HepG2 (cell line): ENCODE data around the gene DCLK1. TPM values are rescaled to one million over a fixed set of nuclear protein-coding genes. Genes with fewer than 3 reads are reported as not detected.
A peak's percentile ranks its signal among the peaks of the same experiment; 100 is the strongest.

ENCODE experiments used
- ATAC-seq: fragments of 200-7000 bp; cut with Tn5 transposase; 3 replicates; pipeline ENCODE4 v1.9.1; 2020; ENCODE audit warnings: mild to moderate bottlenecking, moderate library complexity
- BruUV-seq: library from RNA; stranded (reverse); fragments of 400-500 nt; replicated peaks from 2 replicates; lab custom pipeline; 2021; lab: Mats Ljungman, UMichigan
- CTCF ChIA-PET: fragments of 300-600 bp; formaldehyde crosslinking; extraction: SDS; loops from one replicate; lab custom pipeline; 2021; ENCODE audit warnings: low total read pairs, inconsistent platforms, low intra/inter-chr PET ratio; lab: Yijun Ruan, JAX
- POLR2A ChIA-PET: fragments of 350-600 bp; sonication (Branson Sonifier 250); formaldehyde crosslinking; loops from one replicate; lab custom pipeline; 2020; ENCODE audit warnings: antibody characterized with exemption, inconsistent platforms; lab: Yijun Ruan, JAX
- DNase-seq: peaks from one replicate; pipeline ENCODE4 v3.0.0-alpha.2; 2015; ENCODE audit warnings: low spot score
- FAIRE-seq: peaks from 3 replicates; lab custom pipeline; 2011; peaks lifted over from hg19 to GRCh38; lab: Jason Lieb, UNC
- H2AFZ ChIP-seq: one replicate; pipeline ENCODE4 v1.6.1; 2011; ENCODE audit warnings: low read length, inconsistent platforms
- H3K27ac ChIP-seq: fragments of 300-600 bp; 3 replicates; pipeline ENCODE4 v1.8.0; 2011; ENCODE audit warnings: mixed run types, mild to moderate bottlenecking, mixed read lengths, low read length, inconsistent platforms; ENCODE audit not compliant: insufficient read depth; ENCODE audit errors: extremely low read length
- H3K27me3 ChIP-seq, 2 experiments: fragments of 200-600 bp in 1 of 2; 2 replicates in 1 of 2; 3 replicates in 1 of 2; pipeline versions ENCODE4 v1.6.0 to v1.8.0; 2011; ENCODE audit warnings: low read length in 2 of 2, mild to moderate bottlenecking in 2 of 2, moderate library complexity in 2 of 2, inconsistent platforms in 1 of 2; ENCODE audit not compliant: insufficient read depth in 2 of 2, control insufficient read depth in 1 of 2
- H3K36me3 ChIP-seq, 2 experiments: fragments of 200-600 bp in 1 of 2; replicated peaks in 1 of 2; 2 replicates in 1 of 2; 3 replicates in 1 of 2; pipeline versions ENCODE4 v1.5.1 to v1.8.0; 2011; ENCODE audit warnings: low read length in 2 of 2, inconsistent platforms in 1 of 2; ENCODE audit not compliant: insufficient read depth in 2 of 2, control insufficient read depth in 1 of 2
- H3K4me1 ChIP-seq: 2 replicates; pipeline ENCODE4 v1.5.1; 2012; ENCODE audit warnings: low read length, inconsistent platforms; ENCODE audit not compliant: insufficient read depth
- H3K4me2 ChIP-seq: 2 replicates; pipeline ENCODE4 v1.6.0; 2011; ENCODE audit warnings: low read depth, low read length, inconsistent platforms
- H3K4me3 ChIP-seq, 3 experiments: fragments of 200-600 bp in 1 of 3; sonication (generic), shearing (Covaris generic) in 1 of 3; replicated peaks in 1 of 3; 2 replicates each; pipeline ENCODE4 v1.5.1; 2011 to 2016; ENCODE audit warnings: low read length in 3 of 3, inconsistent platforms in 2 of 3, low read depth in 2 of 3, mild to moderate bottlenecking in 2 of 3, control low read depth in 1 of 3, mixed read lengths in 1 of 3; ENCODE audit not compliant: insufficient read depth in 1 of 3
- H3K79me2 ChIP-seq: one replicate; pipeline ENCODE4 v1.6.1; 2011; ENCODE audit warnings: low read length, inconsistent platforms; ENCODE audit not compliant: insufficient read depth
- H3K9ac ChIP-seq: 2 replicates; pipeline ENCODE4 v1.6.0; 2011; ENCODE audit warnings: mild to moderate bottlenecking, low read depth, low read length, inconsistent platforms; ENCODE audit not compliant: insufficient read depth
- H3K9me3 ChIP-seq: 2 replicates; pipeline ENCODE4 v1.5.1; 2012; ENCODE audit warnings: mild to moderate bottlenecking, low read length
- H4K20me1 ChIP-seq: 2 replicates; pipeline ENCODE4 v1.6.0; 2011; ENCODE audit warnings: inconsistent platforms, mild to moderate bottlenecking, low read length, moderate library complexity; ENCODE audit not compliant: insufficient read depth
- ARID2 ChIP-seq: sonication (generic); formaldehyde crosslinking; IDR thresholded peaks from 2 replicates; pipeline ENCODE4 v1.8.1; 2022; ENCODE audit warnings: mild to moderate bottlenecking, missing genetic modification reagents, borderline replicate concordance
- ARID3A ChIP-seq: IDR thresholded peaks from 2 replicates; pipeline ENCODE4 v1.6.1; 2012; ENCODE audit warnings: low read depth, low read length, improper control_type of control experiment
- ATF7-NPFF ChIP-seq: sonication (generic); formaldehyde crosslinking; IDR thresholded peaks from 2 replicates; pipeline ENCODE4 v1.8.1; 2023; ENCODE audit warnings: mild to moderate bottlenecking, low read depth, missing genetic modification reagents, moderate library complexity
- BCLAF1 ChIP-seq: fragments of 450-650 bp; IDR thresholded peaks from 2 replicates; pipeline ENCODE4 v1.6.1; 2017; ENCODE audit warnings: mild to moderate bottlenecking
- FOXA1 ChIP-seq, 2 experiments: fragments of 450-650 bp in 1 of 2; sonication (generic) in 1 of 2; formaldehyde crosslinking in 1 of 2; IDR thresholded peaks; 2 replicates each; pipeline versions ENCODE4 v1.4.0 to v1.6.1; 2016 to 2020; ENCODE audit warnings: missing genetic modification reagents in 1 of 2
- MTA3 ChIP-seq: sonication (generic); formaldehyde crosslinking; IDR thresholded peaks from 2 replicates; pipeline ENCODE4 v1.4.0; 2020; ENCODE audit warnings: missing genetic modification reagents
- NR2F2 ChIP-seq: IDR thresholded peaks from 2 replicates; pipeline ENCODE4 v1.6.1; 2012; ENCODE audit warnings: low read depth, inconsistent platforms, borderline replicate concordance
- PHF20 ChIP-seq: sonication (generic); formaldehyde crosslinking; IDR thresholded peaks from 2 replicates; pipeline ENCODE4 v1.5.0; 2020; ENCODE audit warnings: mild to moderate bottlenecking, missing genetic modification reagents
- RAD21 ChIP-seq: fragments of 450-650 bp; formaldehyde crosslinking; IDR thresholded peaks from 2 replicates; pipeline ENCODE4 v1.5.0; 2020; ENCODE audit warnings: mild to moderate bottlenecking
- TARDBP ChIP-seq: sonication (generic); formaldehyde crosslinking; IDR thresholded peaks from 2 replicates; pipeline ENCODE4 v1.8.0; 2022; ENCODE audit warnings: mild to moderate bottlenecking, missing genetic modification reagents
- THRA ChIP-seq: sonication (generic); formaldehyde crosslinking; IDR thresholded peaks from 2 replicates; pipeline ENCODE4 v1.4.0; 2020; ENCODE audit warnings: missing genetic modification reagents, borderline replicate concordance
- ZNF280D ChIP-seq: sonication (generic); formaldehyde crosslinking; IDR thresholded peaks from 2 replicates; pipeline ENCODE4 v1.5.1; 2020; ENCODE audit warnings: mild to moderate bottlenecking, missing genetic modification reagents
- ZNF589 ChIP-seq: sonication (generic); formaldehyde crosslinking; conservative IDR thresholded peaks from 2 replicates; pipeline ENCODE4 v1.8.0; 2022; ENCODE audit warnings: mild to moderate bottlenecking, moderate library complexity, missing genetic modification reagents
- whole genome bisulfite sequencing: methylation state at CpG from one replicate; pipeline ENCODE4 v1.1.6; 2017; ENCODE audit warnings: low lambda C conversion rate; 5-methylcytosine and 5-hydroxymethylcytosine counted together
- in situ Hi-C: cut with HindIII; loops from 2 replicates; pipeline ENCODE4 v1.10.0; 2017; ENCODE audit warnings: low pct_unique_long_range_greater_than_20kb; ENCODE audit not compliant: extremely low pct_ligation_motif_present
- intact Hi-C: fragments of 100-400 bp; cut with micrococcal nuclease; formaldehyde crosslinking; loops from one replicate; pipeline ENCODE4 v1.10.0; 2022; ENCODE audit not compliant: unreplicated experiment
- polyA plus RNA-seq, 8 experiments: library from polyadenylated mRNA; depleted of rRNA in 3 of 8; stranded (reverse) in 7 of 8; unstranded in 1 of 8; fragments of >200 nt; fragmentation: Illumina TruSeq in 4 of 8; extraction: Trizol in 4 of 8; gene quantifications; 2 replicates each; pipeline versions ENCODE4 v1.2.1 to v1.2.3, GENCODE V29; 2011 to 2016; ENCODE audit warnings: low read depth in 4 of 8, missing spikeins in 1 of 8, mixed read lengths in 1 of 8; ENCODE audit not compliant: insufficient read depth in 1 of 8
- total RNA-seq, 5 experiments: library from RNA; depleted of rRNA; stranded (reverse); fragments of >200 nt; fragmentation: Illumina TruSeq; extraction: Trizol; gene quantifications; 2 replicates each; pipeline ENCODE4 v1.2.3, GENCODE V29; 2016; ENCODE audit warnings: low read depth in 1 of 5

The DCLK1 gene
- total and polyA plus RNA-seq, 2 of the 13 experiments (the other 11 are each of a cell fraction or from before 2014, with no cell fraction given) = not detected

- TF ChIP-seq BCLAF1 (no peak), MTA3 (CRISPR knock-in tag) (no peak), RAD21 (peak; percentile 61; the same call in 1 of the 2 replicates), PHF20 (no peak)
Observed at GRCh38 chr13:35978607-35979316, 152.4 kb downstream of the DCLK1 start (continued).

GRCh38 chr13:35977060-35977459 lies 154.1 kb downstream of the DCLK1 start:
- Histone ChIP-seq H2AFZ (no peak overlapping the region), H3K9ac (no peak overlapping the region), H3K4me3 (no peak overlapping the region), H3K36me3 (no peaks in the 10 kb centered on the region), H3K4me2 (no peak overlapping the region), H4K20me1 (no peaks in the 10 kb centered on the region), H3K27ac (no peak overlapping the region), H3K27me3 (no peaks in the 10 kb centered on the region; a peak in 1 of 5 replicates), H3K4me1 (no peaks in the 10 kb centered on the region), H3K79me2 (no peaks in the 10 kb centered on the region), H3K9me3 (no peaks in the 10 kb centered on the region)
- POLR2A ChIA-PET = no interaction called here
- ATAC-seq (no peak), FAIRE-seq (no peak), DNase-seq (no peak)
- CTCF ChIA-PET = no interaction called here
- in situ Hi-C loops = loop anchor here (5.0 to 25.0 kb wide), 2 partner anchors 300 to 760 kb away; no protein-coding TSS in a partner anchor
- no TSS peak for BruUV-seq
- intact Hi-C loops = no loop called here
- 2% methylated on average over 2 of the region's 2 CpGs for WGBS
- TF ChIP-seq ZNF589 (CRISPR knock-in tag) = no peak
- TF ChIP-seq ZNF280D (CRISPR knock-in tag) = no peak
- TF ChIP-seq ARID2 (CRISPR knock-in tag) = no peak
- no peak for TF ChIP-seq NR2F2
- TF ChIP-seq THRA = no peak
- TF ChIP-seq TARDBP = no peak
- no peak for TF ChIP-seq ARID3A
- no peak for TF ChIP-seq FOXA1 (IDR thresholded peaks at IDR 0.05)
- no peak for TF ChIP-seq FOXA1 (CRISPR knock-in tag; IDR thresholded peaks at IDR 0.05)
- no peak for TF ChIP-seq ATF7-NPFF (CRISPR knock-in tag)
